Measurements from ENCODE around the gene ZPR1. TPM values are rescaled to one million over a fixed set of nuclear protein-coding genes. Genes with fewer than 3 reads are reported as not detected.

Gene ZPR1
- 62.9 and 66.5 TPM in 2 replicates for total RNA-seq

GRCh38 chr11:116787786-116788486, at the start of gene ZPR1:
Gene ZPR1 (minus strand): TSS chr11:116788023. CDS start chr11:116787990, 33 bp downstream.

GRCh38 chr11:116829525-116830183, 41.8 kb upstream of the ZPR1 start, which contains the start of gene APOC3:
Gene APOC3 (plus strand): TSS chr11:116829907. CDS start chr11:116830583, 676 bp downstream.

GRCh38 chr11:116823031-116823843, 35.4 kb upstream of the ZPR1 start, which contains the start of gene APOA4:
Gene APOA4 (minus strand): TSS chr11:116823304. CDS start chr11:116823191, 113 bp downstream.

GRCh38 chr11:116791813-116792143, 4.0 kb upstream of the ZPR1 start, which contains the start of gene APOA5:
Gene APOA5 (minus strand): TSS chr11:116791879. CDS start chr11:116791860, 19 bp downstream.

GRCh38 chr11:116772443-116773202, 15.2 kb downstream of the ZPR1 start, which contains the start of gene BUD13:
Gene BUD13 (minus strand): TSS chr11:116772987. CDS start chr11:116772964, 23 bp downstream.

Other genes starting within 250 kb of the ZPR1 start
- 11.3 and 12.0 TPM in 2 replicates for gene BUD13, start 15.0 kb downstream of the ZPR1 start, total RNA-seq
- not detected in 2 replicates for gene APOA5, start 3.9 kb upstream of the ZPR1 start, total RNA-seq
- not detected in 2 replicates for gene APOA4, start 35.3 kb upstream of the ZPR1 start, total RNA-seq
- gene APOC3, start 41.9 kb upstream of the ZPR1 start, total RNA-seq, result not detected in 2 replicates
- gene APOA1, start 49.6 kb upstream of the ZPR1 start, total RNA-seq, result 0.85 TPM in 1 of 2 replicates, not detected in the other

Measured in tracheal epithelial cell (primary cell).